HG03103 (cell line): Measurements from ENCODE around the gene PWWP2B.
"Not testable (repeated sequence)": the region's sequence is repeated elsewhere in the genome, so short reads cannot be mapped to it uniquely, and the experiment has no call there.

ENCODE experiments used
- ATAC-seq: cut with Tn5 transposase; IDR thresholded peaks from one replicate; pipeline ENCODE4 v1.9.1; 2021; ENCODE audit warnings: low read depth; ENCODE audit not compliant: unreplicated experiment

PWWP2B gene

DNA sequence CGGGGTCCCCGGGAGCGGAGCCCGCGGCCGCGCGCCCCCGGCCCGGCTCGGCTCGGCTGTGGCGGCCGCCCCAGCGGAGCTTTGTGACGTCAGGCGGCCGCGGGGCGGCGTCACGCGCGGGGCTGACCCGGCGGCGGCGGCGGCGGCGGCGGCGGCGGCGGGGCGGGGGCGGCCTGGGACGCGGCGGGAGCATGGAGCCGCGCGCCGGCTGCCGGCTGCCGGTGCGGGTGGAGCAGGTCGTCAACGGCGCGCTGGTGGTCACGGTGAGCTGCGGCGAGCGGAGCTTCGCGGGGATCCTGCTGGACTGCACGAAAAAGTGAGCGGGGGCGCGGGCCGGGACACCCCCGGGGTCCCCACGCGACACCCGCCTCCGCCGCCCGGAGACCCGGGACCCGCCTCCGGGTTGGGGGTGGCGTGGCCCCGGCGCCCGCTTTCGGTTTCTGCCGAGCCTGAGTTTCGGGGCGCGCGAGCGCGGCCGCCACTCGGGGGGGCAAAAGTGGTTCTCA lies at the start of gene PWWP2B:
PWWP2B (plus strand) TSS at position 165 of the 506 bp plus-strand sequence; CDS start at position 192, 27 bp downstream.
- peak; percentile 29 for ATAC-seq

DNA sequence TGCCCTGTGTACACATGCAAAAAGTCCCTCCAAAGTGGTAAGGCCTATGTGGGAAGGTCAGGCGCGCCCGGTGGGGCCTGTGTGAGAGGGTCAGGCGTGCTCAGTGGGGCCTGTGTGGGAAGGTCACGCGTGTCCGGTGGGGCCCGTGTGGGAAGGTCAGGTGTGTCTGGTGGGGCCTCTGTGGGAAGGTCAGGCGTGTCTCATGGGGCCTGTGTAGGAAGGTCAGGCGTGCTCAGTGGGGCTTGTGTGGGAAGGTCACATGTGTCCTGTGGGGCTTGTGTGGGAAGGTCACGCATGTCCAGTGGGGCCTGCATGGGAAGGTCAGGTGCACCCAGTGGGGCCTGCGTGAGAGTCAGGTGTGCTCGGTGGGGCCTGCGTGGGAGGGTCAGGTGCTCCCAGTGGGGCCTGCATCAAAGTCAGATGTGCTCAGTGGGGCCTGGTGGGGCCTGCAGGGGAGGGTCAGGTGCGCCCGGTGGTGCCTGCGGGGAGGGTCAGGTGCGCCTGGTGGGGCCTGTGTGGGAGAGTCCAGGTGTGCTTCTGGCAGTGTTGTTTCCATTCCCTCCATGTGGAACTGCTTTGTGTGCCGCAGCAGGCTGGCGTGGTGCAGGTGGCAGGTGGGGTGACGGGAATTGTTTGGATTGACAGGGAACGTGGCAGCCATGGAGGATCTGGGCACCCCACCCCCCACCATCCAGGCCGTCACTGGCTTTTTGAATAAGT lies 49.6 kb upstream of the PWWP2B start:
- ATAC-seq: no peak

DNA sequence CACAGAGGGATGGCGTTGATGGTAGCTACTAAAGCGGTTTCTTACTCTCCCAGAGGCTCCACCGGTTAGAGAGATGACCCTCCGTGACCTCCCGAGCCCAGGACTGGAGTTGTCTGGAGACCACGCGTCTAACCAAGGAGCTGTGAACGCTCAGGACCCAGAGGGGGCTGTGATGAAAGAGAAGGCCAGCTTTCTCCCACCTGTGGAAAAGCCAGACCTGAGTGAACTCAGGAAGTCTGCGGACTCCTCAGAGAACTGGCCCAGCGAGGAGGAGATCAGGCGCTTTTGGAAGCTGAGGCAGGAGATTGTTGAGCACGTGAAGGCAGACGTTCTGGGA lies 49.1 kb upstream of the PWWP2B start:
- no peak for ATAC-seq

DNA sequence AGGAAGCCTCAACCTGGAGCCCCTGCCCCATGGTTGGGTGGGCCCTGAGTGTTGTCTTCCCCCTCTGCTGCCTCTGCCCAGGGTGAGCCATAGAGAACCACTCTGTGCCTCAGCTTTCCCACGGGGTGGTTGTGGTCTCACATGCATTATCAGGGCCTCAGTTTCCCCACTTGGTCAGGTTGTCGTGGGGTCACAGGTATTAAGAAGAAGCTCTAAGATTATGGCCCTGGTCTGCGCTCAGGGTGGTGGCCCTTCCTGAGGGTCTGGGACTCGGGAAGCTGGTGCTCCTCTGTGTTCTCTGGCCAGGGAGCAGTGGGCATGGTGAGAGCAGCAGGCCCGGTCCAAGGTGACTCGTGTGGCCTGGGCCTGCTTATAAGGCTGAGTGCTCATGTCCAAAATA lies 47.2 kb upstream of the PWWP2B start:
- ATAC-seq: no peak

DNA sequence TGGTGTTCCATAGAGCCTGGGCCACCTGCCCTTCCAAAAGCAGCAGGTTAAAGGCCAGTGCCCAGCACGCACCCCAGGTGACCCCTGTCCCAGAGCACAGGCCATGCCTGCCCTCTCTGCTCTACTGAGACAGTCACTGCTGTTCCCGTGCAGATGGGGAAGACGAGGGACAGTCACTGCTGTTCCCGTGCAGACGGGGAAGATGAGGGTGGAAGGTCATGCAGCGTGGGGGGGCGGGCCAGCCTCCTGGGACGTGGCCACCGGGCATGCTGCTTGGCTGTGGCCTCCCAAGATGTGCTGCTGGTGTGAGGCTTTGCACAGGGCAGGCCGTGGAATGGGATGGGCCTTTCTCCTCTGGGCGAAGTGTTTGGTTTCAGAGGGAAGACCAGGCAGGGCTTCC lies 46.6 kb upstream of the PWWP2B start:
- ATAC-seq: no peak

DNA sequence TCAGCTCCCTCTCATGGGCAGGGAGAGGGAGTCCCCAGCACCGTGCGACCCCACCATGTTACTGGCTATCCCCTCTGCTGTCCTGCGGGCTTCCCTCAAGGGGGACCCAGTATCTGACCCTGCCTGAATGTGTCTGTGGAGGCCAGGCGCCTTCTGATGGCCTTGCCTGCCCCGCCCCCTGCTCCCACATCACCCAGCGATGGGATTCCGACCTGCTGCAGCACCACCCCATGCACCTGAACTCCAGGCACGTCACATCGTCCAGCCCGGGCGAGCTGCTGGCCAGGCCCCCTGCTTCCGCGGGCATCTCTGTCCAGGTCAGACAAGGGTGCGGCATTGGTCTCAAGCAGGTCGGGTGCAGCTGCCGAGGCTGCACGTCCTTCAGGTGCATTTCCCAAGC lies 46.1 kb upstream of the PWWP2B start:
- ATAC-seq: no peak

DNA sequence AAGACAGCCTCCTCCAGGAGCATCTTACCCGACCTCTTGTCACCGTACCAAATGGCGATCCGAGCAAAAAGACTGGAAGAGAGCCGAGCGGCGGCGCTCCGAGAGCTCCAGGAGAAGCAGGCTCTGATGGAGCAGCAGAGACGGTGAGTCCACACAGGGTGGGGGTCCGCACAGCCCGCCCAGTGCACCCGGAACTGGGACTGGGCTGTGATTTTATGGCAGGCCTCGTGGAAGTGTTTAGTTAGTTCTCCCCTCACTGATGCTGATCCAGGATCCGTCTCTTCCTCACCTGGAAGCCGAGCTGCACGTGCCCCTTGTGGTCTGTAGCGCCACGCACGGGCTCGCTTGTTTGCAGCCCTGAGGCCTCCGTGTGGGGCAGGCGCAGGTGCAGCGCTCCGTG lies 45.4 kb upstream of the PWWP2B start:
- no peak for ATAC-seq

DNA sequence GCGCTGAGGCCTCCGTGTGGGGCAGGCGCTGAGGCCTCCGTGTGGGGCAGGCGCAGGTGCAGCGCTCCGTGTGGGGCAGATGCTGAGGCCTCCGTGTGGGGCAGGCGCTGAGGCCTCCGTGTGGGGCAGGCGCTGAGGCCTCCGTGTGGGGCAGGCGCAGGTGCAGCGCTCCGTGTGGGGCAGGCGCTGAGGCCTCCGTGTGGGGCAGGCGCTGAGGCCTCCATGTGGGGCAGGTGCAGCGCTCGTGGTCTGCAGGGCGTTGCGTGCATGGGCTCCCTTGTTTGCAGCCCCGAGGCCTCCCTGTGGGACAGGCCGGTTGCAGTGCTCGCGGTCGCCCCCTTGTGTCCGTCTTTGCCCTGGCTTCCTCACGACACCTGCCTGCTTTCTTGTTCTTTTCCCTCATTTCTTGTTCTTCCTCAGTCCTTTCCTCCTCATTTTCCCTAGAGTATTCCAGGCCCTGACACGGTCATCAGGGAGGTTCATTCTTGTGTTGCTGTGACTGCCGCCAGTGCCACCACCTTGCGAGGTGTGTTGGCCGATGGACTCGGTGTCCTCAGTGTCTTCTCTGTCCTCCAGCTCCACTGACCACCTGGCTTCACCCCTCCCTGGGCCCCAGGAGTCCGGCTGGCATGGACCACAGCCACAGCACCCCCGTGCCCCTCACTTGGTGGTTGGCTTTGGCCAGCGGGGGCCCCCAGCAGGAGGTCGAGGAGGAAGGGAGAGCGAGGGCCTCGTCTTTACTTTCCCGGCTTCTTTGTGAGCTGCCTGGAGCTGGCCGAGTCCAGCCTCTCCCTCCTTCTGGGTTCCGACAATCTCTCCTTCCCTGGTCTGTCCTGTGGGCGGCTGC lies 44.3 kb upstream of the PWWP2B start:
- ATAC-seq: not testable (repeated sequence)

DNA sequence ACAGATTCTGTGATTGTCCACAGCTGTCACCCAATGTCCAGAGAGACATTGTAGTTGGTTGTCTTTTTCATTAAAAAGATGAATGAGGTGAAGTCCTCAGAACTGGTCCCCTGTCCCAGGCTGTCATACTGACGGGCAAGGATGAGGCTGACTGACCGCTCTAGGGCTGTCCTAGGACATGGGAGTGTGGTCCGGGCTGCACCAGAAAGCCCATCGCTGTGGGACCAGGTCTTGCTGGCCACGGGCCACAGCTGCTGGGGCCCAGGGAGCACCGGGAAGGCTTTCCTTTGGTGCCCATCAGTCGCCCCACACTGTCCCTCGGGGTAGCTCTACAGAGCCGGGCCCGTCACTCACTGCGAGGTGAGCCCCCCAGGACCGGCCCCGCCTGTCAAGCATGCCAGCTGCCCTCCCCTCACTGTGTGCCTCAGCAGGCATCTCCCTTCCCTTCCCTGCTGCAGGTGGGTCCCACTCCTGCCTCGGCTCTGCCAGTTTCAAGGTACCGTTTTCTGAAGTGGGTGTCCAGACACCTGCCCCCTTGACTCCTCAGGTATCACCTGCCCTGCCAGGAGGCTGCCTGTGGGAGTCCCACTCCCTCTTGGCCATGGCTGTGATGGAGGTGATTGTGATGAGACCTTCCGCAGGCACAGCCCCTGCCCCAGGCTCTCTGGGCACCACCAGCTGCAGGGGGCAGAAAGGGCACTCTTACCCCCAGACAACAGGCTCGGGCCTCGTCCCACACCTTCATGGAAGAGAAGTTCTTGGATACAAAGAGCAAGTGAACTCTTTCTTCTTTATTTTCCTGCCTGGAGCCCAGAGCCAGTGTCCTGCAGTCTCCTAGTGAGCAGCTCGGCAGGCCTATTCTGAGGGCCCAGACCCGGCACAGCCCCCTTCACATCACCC lies 43.3 kb upstream of the PWWP2B start:
- ATAC-seq: no peak

DNA sequence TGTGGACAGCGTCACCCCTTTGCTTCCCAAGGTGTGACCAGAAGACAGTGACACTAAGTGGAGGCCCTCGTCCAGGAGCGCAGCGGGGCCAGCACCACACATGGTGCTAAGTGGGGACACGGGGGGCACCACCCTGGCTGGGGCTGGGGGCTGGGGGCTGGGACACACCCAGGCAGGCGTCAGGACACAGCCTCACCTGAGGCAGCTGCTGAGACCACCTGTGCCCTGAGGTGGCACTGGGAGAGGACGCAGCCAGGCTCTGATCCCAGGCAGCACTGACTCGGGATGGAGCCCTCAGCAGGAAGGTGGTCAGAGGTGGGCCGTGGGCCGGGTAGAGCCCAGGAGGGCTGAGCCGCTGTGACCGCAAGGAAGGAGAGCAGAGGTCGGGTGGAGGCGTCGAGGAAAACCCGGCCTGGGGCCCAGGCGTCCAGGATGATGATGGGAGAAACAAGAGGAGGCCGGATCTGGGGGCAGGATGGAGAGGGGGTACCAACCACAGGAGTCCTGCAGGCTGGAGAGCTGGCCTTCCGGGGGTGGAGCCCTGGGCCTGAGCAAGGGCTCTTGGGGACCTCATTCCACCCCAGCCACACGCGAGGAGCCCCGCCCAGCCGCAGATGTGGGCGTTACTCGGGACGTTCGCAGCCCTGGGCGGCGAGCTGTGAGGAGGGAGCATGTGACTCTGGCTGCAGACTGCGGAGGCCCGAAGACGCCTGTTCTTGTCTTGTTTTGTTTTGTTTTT lies 42.5 kb upstream of the PWWP2B start:
- no peak for ATAC-seq

DNA sequence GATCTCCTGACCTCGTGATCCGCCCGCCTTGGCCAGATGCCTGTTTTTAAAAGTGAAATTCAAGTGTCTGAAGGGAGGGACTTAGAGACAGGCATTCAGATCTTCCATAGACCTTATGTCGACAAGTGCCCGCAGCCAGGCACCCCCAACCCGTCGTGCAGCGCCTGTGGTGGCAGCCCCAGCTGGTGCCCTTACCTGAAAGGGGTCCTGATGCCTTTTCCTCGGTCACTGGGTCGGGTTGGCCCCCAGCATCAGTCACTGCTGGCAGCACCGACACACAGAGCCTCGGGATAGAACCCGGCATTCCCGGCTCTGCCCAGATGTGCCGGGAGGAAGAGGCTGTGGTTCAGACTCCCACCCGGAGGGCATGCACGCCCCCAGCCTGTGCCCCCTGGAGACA lies 41.7 kb upstream of the PWWP2B start:
- no peak for ATAC-seq

DNA sequence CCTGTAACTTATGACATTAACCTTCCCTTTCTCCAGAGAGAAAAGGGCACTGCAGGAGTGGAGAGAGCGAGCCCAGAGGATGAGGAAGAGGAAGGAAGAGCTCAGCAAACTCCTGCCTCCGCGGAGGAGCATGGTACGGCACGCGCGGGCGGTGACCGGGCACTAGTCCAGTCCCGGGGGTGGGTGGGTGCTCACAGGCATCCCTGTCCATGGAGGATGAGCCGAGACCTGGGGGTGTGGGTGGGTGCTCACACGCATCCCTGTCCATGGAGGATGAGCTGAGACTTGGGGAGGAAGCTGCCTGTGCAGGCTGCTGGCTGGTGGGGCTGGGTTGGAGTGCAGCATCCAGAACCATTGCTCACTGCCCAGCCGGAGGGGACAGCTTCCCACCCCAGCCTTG lies 41.2 kb upstream of the PWWP2B start:
- ATAC-seq: no peak

DNA sequence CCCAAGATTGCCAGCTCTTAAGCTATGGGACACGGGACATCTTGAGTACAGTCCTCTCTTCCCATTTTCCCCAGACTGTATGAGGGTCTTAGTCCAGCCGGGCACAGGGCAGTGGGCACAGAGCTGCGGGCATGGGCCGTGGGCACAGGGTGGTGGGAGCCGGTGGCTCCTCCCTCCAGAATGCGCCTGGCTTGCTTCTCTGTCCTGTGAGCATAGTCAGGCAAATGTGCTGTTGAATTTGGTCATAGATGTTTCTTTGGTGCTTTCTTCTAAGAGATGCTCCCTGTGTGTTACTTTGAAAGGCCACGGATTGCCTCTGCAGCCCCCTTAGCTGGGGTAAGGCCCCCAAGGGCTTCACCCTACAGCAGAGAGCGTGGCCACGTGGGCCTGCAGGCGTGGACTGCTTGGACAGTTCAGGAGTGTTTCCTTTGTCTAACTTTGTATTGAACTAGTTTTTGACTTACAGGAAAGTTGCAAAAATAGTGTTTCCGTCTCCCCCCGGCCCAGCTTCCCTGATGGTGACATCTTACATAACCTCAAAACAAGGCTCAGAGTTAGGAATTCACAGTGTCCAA lies 40.3 kb upstream of the PWWP2B start:
- no peak for ATAC-seq

DNA sequence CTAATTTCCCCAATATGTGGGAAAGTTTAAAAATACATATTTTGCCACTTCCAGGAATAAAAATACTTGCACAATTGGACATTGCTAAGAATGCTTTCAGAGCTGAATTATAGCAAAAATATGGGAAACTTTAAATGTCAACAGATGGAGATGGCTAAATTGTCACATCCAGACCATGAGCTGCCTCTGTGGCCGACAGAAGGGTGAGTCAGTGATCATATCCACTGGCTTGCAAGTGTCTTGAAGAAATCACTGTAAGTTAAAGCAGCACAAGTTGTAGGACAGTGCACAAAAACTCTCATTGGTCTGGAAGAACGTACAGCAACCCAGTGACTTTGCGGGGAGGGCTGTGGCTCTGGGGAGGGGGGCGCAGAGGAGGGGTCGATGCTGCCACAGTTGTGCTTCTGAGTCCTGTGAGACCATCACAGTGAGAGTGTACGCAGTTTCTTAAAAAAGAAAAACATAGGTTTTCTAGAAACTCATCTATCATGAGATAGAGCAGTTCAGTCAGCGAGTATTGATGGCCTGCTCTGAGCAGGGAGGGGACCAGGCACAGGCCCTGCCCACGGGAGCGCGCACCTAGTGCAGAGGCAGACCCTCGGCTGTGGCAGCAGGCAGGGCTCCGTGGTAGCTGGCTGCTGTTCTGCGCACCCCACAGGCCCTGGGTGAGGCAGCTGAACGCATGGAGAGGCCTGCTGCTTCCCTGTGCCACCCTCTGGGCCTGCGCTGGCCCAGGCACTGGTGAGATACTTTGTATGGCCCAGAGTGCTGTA lies 39.5 kb upstream of the PWWP2B start:
- no peak for ATAC-seq

DNA sequence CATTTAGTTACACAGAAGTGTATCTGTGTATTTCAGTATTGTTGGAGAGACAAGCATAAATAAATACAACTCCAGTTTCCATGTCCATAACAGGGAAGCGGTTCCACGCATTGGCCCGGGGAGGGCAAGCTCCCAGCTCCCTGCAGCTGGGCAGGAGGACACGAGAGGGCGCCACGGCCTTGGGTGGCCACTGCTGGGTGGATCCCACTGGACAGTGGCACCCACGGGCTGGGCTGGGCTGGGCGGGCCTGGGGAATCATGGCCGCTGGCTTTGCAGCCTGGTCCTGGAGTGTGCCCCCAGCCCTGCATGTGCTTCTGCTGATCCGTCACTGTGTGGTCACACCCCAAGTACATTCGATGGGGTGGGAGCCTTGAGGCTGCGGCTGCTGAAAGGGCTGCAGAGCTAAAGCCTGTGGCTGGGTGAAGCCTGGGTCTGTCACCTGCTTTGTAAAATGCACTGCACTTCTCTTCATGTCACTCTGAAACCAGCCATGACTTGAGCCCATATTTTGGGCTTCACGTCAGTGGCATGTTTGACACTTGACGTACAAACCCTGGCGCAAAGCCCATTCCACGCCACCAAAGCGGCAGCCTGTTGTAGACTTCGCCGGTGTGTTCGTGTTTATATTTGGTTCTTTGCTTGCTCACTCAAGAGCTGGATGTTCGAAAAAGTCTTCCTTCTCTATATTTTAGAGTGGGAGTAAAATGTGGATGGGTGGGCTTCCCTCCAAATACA lies 37.5 kb upstream of the PWWP2B start:
- ATAC-seq: no peak

DNA sequence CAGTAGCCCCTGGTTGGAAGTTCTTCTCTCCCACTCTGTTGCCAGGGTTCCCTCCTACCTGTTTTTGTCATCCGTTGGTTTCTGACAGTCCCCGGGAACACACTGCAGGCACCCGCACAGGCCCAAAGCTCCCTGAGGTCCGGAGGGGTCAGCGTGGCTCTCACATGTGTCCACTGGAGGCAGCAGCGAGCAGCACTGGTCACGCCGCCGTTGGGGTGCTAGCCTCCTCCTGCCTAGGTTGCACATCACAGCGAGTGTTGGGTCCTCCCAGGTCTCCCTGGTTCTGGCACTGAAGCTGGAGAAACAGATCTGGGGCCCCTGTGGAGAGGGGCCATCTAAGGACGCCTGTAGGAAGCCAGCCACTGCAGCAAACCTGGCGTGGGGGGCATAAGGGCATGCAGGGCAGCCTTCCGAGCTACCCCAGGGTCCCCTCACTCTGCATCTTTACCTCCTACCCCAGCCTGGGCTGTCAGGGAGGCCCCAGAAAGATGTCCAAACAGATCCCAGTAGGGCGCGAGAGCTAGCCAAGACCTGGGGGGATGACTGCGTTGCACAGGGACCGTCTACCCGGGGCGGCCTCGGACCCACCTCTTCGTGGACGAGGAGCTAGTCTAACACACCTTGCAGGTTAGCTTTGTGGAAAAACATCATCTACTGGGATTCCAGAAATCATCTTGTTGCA lies 36.1 kb upstream of the PWWP2B start:
- ATAC-seq: no peak

DNA sequence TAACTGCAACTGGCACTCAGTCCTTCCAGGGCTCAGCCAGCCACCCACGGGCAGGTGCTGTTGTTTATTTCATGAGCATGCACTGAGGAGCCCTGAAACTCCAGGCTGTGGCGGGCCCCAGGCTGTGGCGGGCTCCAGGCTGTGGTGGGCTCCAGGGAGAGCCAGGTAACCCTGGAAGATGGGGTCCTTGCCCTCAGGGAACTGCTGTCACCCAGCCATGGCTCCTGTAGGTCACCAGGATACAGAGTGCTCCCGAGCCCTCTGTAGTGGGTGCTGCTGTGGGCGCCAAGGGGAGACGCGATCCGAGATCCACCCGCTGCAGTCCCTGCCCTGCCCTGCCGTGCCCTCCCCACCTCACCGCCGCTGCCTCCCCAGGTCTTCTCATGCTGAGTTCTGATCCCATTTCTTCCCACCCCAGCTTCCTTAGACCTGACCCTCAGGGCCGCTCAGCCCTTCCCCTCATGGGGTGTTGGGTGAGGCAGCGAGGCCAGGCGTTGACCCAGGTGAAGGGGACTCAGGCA lies 35.4 kb upstream of the PWWP2B start:
- ATAC-seq: no peak

DNA sequence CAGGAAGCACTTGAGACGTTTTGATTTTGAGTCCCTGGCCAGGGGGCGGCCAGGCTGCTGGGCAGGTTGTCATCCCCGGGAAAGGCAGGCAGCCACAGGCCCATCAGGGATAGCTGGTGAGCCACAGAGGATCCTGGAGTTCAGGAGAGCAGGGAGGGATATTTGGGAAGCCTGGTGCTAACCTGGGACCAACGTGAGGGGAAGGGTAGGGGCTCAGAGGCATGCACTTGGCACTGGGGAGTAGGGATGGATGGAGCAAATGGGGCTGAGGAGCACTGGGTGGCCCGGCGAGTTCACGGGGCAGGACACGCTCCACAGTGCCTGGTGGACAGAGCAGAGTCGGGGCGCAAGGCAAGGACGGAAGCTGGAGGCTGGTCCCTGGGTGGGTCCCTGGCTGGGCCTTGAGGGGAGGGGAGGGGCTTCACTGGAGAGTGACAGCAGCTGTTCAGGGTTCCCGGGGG lies 34.8 kb upstream of the PWWP2B start:
- no peak for ATAC-seq
